ENCODE measurements around the gene MT1A.
"Not testable (repeated sequence)": the region's sequence is repeated elsewhere in the genome, so short reads cannot be mapped to it uniquely, and the experiment has no call there.

MT1A gene

GRCh38 chr16:56610017-56610608 is 28.4 kb upstream of the MT1A start:
- peak in 1 of 2 donors; percentile 46 for DNase-seq (ENCODE audit: low read depth in 2 of 2, low spot score in 1 of 2)

GRCh38 chr16:56610609-56611111 is 27.8 kb upstream of the MT1A start:
- DNase-seq (ENCODE audit: low read depth in 2 of 2, low spot score in 1 of 2) = no peak

- no peak for DNase-seq (ENCODE audit: low read depth in 2 of 2, low spot score in 1 of 2)
These were observed 27.1 kb upstream of the MT1A start for GRCh38 chr16:56611281-56611833.

- DNase-seq (ENCODE audit: low read depth in 2 of 2, low spot score in 1 of 2) = no peak
These were observed 24.8 kb upstream of the MT1A start for GRCh38 chr16:56613706-56614105.

- no peak for DNase-seq (ENCODE audit: low read depth in 2 of 2, low spot score in 1 of 2)
These were observed 23.9 kb upstream of the MT1A start for GRCh38 chr16:56614549-56614991.

- no peak for DNase-seq (ENCODE audit: low read depth in 2 of 2, low spot score in 1 of 2)
These were observed 23.1 kb upstream of the MT1A start for GRCh38 chr16:56615353-56615752.

- DNase-seq (ENCODE audit: low read depth in 2 of 2, low spot score in 1 of 2) = no peak
These were observed 21.8 kb upstream of the MT1A start for GRCh38 chr16:56616608-56617211.

- no peak for DNase-seq (ENCODE audit: low read depth in 2 of 2, low spot score in 1 of 2)
These were observed 21.0 kb upstream of the MT1A start for GRCh38 chr16:56617212-56618085.

- DNase-seq (ENCODE audit: low read depth in 2 of 2, low spot score in 1 of 2) = no peak
These were observed 20.3 kb upstream of the MT1A start for GRCh38 chr16:56618138-56618537.

GRCh38 chr16:56620339-56620897 is 18.0 kb upstream of the MT1A start:
- no peak for DNase-seq (ENCODE audit: low read depth in 2 of 2, low spot score in 1 of 2)

- not testable (repeated sequence) for DNase-seq (ENCODE audit: low read depth in 2 of 2, low spot score in 1 of 2)
These were observed 16.6 kb upstream of the MT1A start for GRCh38 chr16:56621665-56622445.

- not testable (repeated sequence) for DNase-seq (ENCODE audit: low read depth in 2 of 2, low spot score in 1 of 2)
These were observed 15.3 kb upstream of the MT1A start for GRCh38 chr16:56623184-56623583.

GRCh38 chr16:56623637-56624036 is 14.8 kb upstream of the MT1A start:
- no peak for DNase-seq (ENCODE audit: low read depth in 2 of 2, low spot score in 1 of 2)

GRCh38 chr16:56625140-56625942 is 13.1 kb upstream of the MT1A start, which contains the start of gene MT1E:
MT1E (plus strand) TSS chr16:56625781; CDS start chr16:56625852, 71 bp downstream.
- DNase-seq (ENCODE audit: low read depth in 2 of 2, low spot score in 1 of 2) = no peak

GRCh38 chr16:56625943-56626654 is 12.4 kb upstream of the MT1A start:
- DNase-seq (ENCODE audit: low read depth in 2 of 2, low spot score in 1 of 2) = no peak

GRCh38 chr16:56626685-56627084 is 11.8 kb upstream of the MT1A start:
- no peak for DNase-seq (ENCODE audit: low read depth in 2 of 2, low spot score in 1 of 2)

GRCh38 chr16:56628486-56629350 is 9.7 kb upstream of the MT1A start:
- no peak for DNase-seq (ENCODE audit: low read depth in 2 of 2, low spot score in 1 of 2)

GRCh38 chr16:56629531-56629930 is 8.9 kb upstream of the MT1A start:
- DNase-seq (ENCODE audit: low read depth in 2 of 2, low spot score in 1 of 2) = no peak

Data from stimulated activated CD8-positive, alpha-beta memory T cell treated with anti-CD3 and anti-CD28 coated beads, Interleukin-4, amount 100 ng/mL, for 1 hour (primary cell).